B cell (primary cell): ENCODE data around the gene CTIF. TPM values are rescaled to one million over a fixed set of nuclear protein-coding genes. Genes with fewer than 3 reads are reported as not detected.

Experiments used
- ATAC-seq: fragments of 200-7000 bp; cut with Tn5 transposase; one replicate; pipeline ENCODE4 v1.10.0; 2021; ENCODE audit warnings: low read depth, mild to moderate bottlenecking, moderate number of reproducible peaks, moderate library complexity
- CTCF ChIA-PET: fragments of 350-600 bp; sonication (Branson Sonifier 250); formaldehyde crosslinking; loops from one replicate; lab custom pipeline; 2021; ENCODE audit warnings: antibody characterized with exemption, inconsistent platforms; lab: Charles Lee
- POLR2A ChIA-PET: fragments of 350-600 bp; sonication (Branson Sonifier 250); formaldehyde crosslinking; loops from one replicate; lab custom pipeline; 2021; ENCODE audit warnings: antibody characterized with exemption; lab: Charles Lee
- DNase-seq: peaks from one replicate; pipeline ENCODE4 v3.0.0; 2013
- H2AFZ ChIP-seq: 2 replicates; pipeline ENCODE4 v1.6.1; 2012; ENCODE audit warnings: mild to moderate bottlenecking, low read depth, low read length; ENCODE audit not compliant: insufficient read depth, poor library complexity, severe bottlenecking
- H3K27ac ChIP-seq, 2 donors: 1 replicate in 1 of 2; 2 replicates in 1 of 2; pipeline ENCODE4 v1.5.1; 2012 to 2013; ENCODE audit warnings: low read length in 2 of 2, mild to moderate bottlenecking in 2 of 2, moderate library complexity in 1 of 2
- H3K27me3 ChIP-seq, 4 experiments: fragments of 200-600 bp in 1 of 4; sonication (generic) in 1 of 4; replicated peaks in 1 of 4; 1 replicate in 2 of 4; 2 replicates in 2 of 4; pipeline versions ENCODE4 v1.6.1 to v1.7.0; 2013 to 2016; ENCODE audit warnings: low read length in 3 of 4, mild to moderate bottlenecking in 2 of 4, mixed read lengths in 1 of 4, moderate library complexity in 1 of 4; ENCODE audit not compliant: insufficient read depth in 4 of 4, control insufficient read depth in 3 of 4; ENCODE audit errors: control extremely low read depth in 1 of 4
- H3K36me3 ChIP-seq, 2 experiments: replicated peaks in 1 of 2; 1 replicate in 1 of 2; 2 replicates in 1 of 2; pipeline versions ENCODE4 v1.6.1 to v1.7.1; 2013; ENCODE audit warnings: low read length in 1 of 2; ENCODE audit not compliant: insufficient read depth in 2 of 2, control insufficient read depth in 1 of 2; ENCODE audit errors: control extremely low read depth in 1 of 2, extremely low read depth in 1 of 2
- H3K4me1 ChIP-seq, 2 donors: fragments of 200-600 bp in 1 of 2; sonication (generic) in 1 of 2; 1 replicate in 1 of 2; 2 replicates in 1 of 2; pipeline versions ENCODE4 v1.5.1 to v1.6.1; 2013 to 2017; ENCODE audit warnings: low read length in 2 of 2; ENCODE audit not compliant: control insufficient read depth in 2 of 2, insufficient read depth in 2 of 2
- H3K4me2 ChIP-seq: replicated peaks from 2 replicates; pipeline ENCODE3; 2012; ENCODE audit warnings: mild to moderate bottlenecking, low read depth, low read length; ENCODE audit not compliant: poor library complexity, severe bottlenecking
- H3K4me3 ChIP-seq, 5 experiments: fragments of 200-600 bp in 1 of 5; sonication (generic) in 1 of 5; 1 replicate in 3 of 5; 2 replicates in 2 of 5; pipeline versions ENCODE4 v1.5.1 to v1.7.0; 2011 to 2016; ENCODE audit warnings: low read length in 4 of 5, mild to moderate bottlenecking in 4 of 5, low read depth in 2 of 5, control low read depth in 1 of 5, moderate library complexity in 1 of 5; ENCODE audit not compliant: insufficient read depth in 1 of 5; ENCODE audit errors: control extremely low read depth in 1 of 5, extremely low read depth in 1 of 5
- H3K79me2 ChIP-seq: fragments of 200-600 bp; sonication (generic); one replicate; pipeline ENCODE4 v1.6.0; 2016; ENCODE audit warnings: low read length; ENCODE audit not compliant: control insufficient read depth, insufficient read depth
- H3K9ac ChIP-seq: fragments of 200-600 bp; sonication (generic); 2 replicates; pipeline ENCODE4 v1.6.1; 2017; ENCODE audit warnings: mild to moderate bottlenecking, low read length, moderate library complexity
- H3K9me3 ChIP-seq, 3 donors: one replicate each; pipeline versions ENCODE4 v1.6.1 to v1.7.1; 2013; ENCODE audit warnings: low read length in 2 of 3; ENCODE audit not compliant: control insufficient read depth in 2 of 3, insufficient read depth in 1 of 3; ENCODE audit errors: control extremely low read depth in 1 of 3
- H4K20me1 ChIP-seq: 2 replicates; pipeline ENCODE4 v1.6.0; 2012; ENCODE audit warnings: mild to moderate bottlenecking, low read length; ENCODE audit not compliant: insufficient read depth, control insufficient read depth, poor library complexity, severe bottlenecking
- H3K27ac Mint-ChIP-seq: one replicate; pipeline ENCODE4 v1.8.0; 2021; ENCODE audit warnings: mixed read lengths
- H3K27me3 Mint-ChIP-seq: one replicate; pipeline ENCODE4 v1.8.0; 2021; ENCODE audit warnings: mixed read lengths
- H3K4me1 Mint-ChIP-seq: one replicate; pipeline ENCODE4 v1.8.0; 2021; ENCODE audit warnings: mixed read lengths
- H3K4me3 Mint-ChIP-seq: one replicate; pipeline ENCODE4 v1.8.0; 2021; ENCODE audit warnings: mixed read lengths
- H3K9me3 Mint-ChIP-seq: one replicate; pipeline ENCODE4 v1.8.0; 2022; ENCODE audit warnings: mixed read lengths; ENCODE audit not compliant: insufficient read depth
- EZH2 ChIP-seq: IDR thresholded peaks from 2 replicates; pipeline ENCODE4 v1.6.1; 2012; ENCODE audit warnings: borderline replicate concordance, low read depth, mild to moderate bottlenecking, moderate library complexity, low read length; ENCODE audit not compliant: insufficient read depth, poor library complexity, severe bottlenecking
- WGBS: methylation state at CpG from one replicate; pipeline ENCODE4 v1.1.5; 2013; ENCODE audit warnings: missing lambda C conversion rate; ENCODE audit not compliant: insufficient coverage; 5-methylcytosine and 5-hydroxymethylcytosine counted together
- intact Hi-C: fragments of 100-400 bp; cut with micrococcal nuclease; formaldehyde crosslinking; loops from one replicate; pipeline ENCODE4 v1.10.0; 2022
- polyA plus RNA-seq: library from polyadenylated mRNA; depleted of rRNA; stranded (reverse); fragments of >200 nt; gene quantifications from 2 replicates; pipeline ENCODE4 v1.2.3, GENCODE V29; 2012
- total RNA-seq, 2 donors: library from RNA; stranded (reverse); fragments of 120-200 nt in 1 of 2; gene quantifications; 1 replicate in 1 of 2; 2 replicates in 1 of 2; pipeline versions ENCODE4 v1.2.3 to v1.2.4, GENCODE V29; 2013 to 2022
- TF ChIP-seq, protein P1 (sequence below): fragments of 200-600 bp; IDR thresholded peaks from one replicate; pipeline ENCODE4 v1.8.0; 2022; ENCODE audit warnings: antibody characterized with exemption, mild to moderate bottlenecking

Gene CTIF
- total and polyA plus RNA-seq, 2 donors (not counting 1 experiment from before 2014, with no cell fraction given), result 3.6 to 16.2 TPM

GRCh38 chr18:48842259-48843061 is 303.6 kb downstream of the CTIF start:
- no peak for DNase-seq
- intact Hi-C loops, result no loop called here
- TF ChIP-seq, protein P1, sequence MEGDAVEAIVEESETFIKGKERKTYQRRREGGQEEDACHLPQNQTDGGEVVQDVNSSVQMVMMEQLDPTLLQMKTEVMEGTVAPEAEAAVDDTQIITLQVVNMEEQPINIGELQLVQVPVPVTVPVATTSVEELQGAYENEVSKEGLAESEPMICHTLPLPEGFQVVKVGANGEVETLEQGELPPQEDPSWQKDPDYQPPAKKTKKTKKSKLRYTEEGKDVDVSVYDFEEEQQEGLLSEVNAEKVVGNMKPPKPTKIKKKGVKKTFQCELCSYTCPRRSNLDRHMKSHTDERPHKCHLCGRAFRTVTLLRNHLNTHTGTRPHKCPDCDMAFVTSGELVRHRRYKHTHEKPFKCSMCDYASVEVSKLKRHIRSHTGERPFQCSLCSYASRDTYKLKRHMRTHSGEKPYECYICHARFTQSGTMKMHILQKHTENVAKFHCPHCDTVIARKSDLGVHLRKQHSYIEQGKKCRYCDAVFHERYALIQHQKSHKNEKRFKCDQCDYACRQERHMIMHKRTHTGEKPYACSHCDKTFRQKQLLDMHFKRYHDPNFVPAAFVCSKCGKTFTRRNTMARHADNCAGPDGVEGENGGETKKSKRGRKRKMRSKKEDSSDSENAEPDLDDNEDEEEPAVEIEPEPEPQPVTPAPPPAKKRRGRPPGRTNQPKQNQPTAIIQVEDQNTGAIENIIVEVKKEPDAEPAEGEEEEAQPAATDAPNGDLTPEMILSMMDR, result no peak
- TF ChIP-seq EZH2, result no peak
- Histone ChIP-seq H2AFZ (no peak overlapping the region), H3K36me3 (no peaks in the 10 kb centered on the region), H4K20me1 (no peaks in the 10 kb centered on the region), H3K4me2 (peak overlapping the region; percentile 55), H3K4me1 (peaks cover 24 to 36% of the 10 kb centered on the region in 2 donors), H3K4me3 (no peak overlapping the region), H3K9ac (no peak overlapping the region), H3K79me2 (no peaks in the 10 kb centered on the region), H3K27ac (peak overlapping the region in 1 of 2 donors; percentile 39), H3K27me3 (peaks cover 0 to 3% (median 0%) of the 10 kb centered on the region in 4 experiments), H3K9me3 (no peaks in the 10 kb centered on the region)
- Mint-ChIP-seq H3K4me3 (peak overlapping the region; percentile 13), H3K4me1 (peaks cover 32% of the 10 kb centered on the region), H3K27me3 (no peaks in the 10 kb centered on the region), H3K27ac (peak overlapping the region; percentile 38), H3K9me3 (no peaks in the 10 kb centered on the region)
- ChIA-PET CTCF (no interaction called here), POLR2A (no interaction called here)
- ATAC-seq, result peak; percentile 31
- 88% methylated on average over 11 of the region's 19 CpGs for WGBS

GRCh38 chr18:48843162-48843561 is 304.3 kb downstream of the CTIF start:
- H3K4me3 Mint-ChIP-seq, result peak overlapping the region; percentile 16
- CTCF ChIA-PET, result no interaction called here
- H3K27ac Mint-ChIP-seq, result no peak overlapping the region
- H3K36me3 ChIP-seq, result no peaks in the 10 kb centered on the region
- no peaks in the 10 kb centered on the region for H3K9me3 ChIP-seq
- ATAC-seq, result no peak
- H2AFZ ChIP-seq, result no peak overlapping the region
- H3K9me3 Mint-ChIP-seq, result no peaks in the 10 kb centered on the region
- no peaks in the 10 kb centered on the region for H3K79me2 ChIP-seq
- no peak overlapping the region for H3K9ac ChIP-seq
- H3K27ac ChIP-seq, result no peak overlapping the region
- DNase-seq, result no peak
- peaks cover 23 to 35% of the 10 kb centered on the region in 2 donors for H3K4me1 ChIP-seq
- H3K27me3 Mint-ChIP-seq, result no peaks in the 10 kb centered on the region
- peaks cover 0 to 3% (median 0%) of the 10 kb centered on the region in 4 experiments for H3K27me3 ChIP-seq
- 98% methylated on average over 6 of the region's 8 CpGs for WGBS
- no peaks in the 10 kb centered on the region for H4K20me1 ChIP-seq
- intact Hi-C loops, result no loop called here
- no peak for TF ChIP-seq EZH2
- TF ChIP-seq, protein P1, result no peak
- peaks cover 30% of the 10 kb centered on the region for H3K4me1 Mint-ChIP-seq
- POLR2A ChIA-PET, result no interaction called here
- no peak overlapping the region for H3K4me2 ChIP-seq
- no peak overlapping the region for H3K4me3 ChIP-seq
